DOHH2 (cell line): ENCODE results near the gene MARK4.
"Not testable (repeated sequence)": the region's sequence is repeated elsewhere in the genome, so short reads cannot be mapped to it uniquely, and the experiment has no call there.

ENCODE experiments used
- H3F3A ChIP-seq: fragments of 200-600 bp; sonication (generic), shearing (Covaris generic); 2 replicates; pipeline ENCODE4 v1.6.0; 2016; ENCODE audit warnings: antibody characterized with exemption, mild to moderate bottlenecking; ENCODE audit not compliant: control insufficient read depth, insufficient read depth
- H3K27ac ChIP-seq: fragments of 200-600 bp; sonication (generic); 2 replicates; pipeline ENCODE4 v1.5.1; 2014; ENCODE audit warnings: low read depth, mild to moderate bottlenecking, low read length, moderate library complexity
- H3K27me3 ChIP-seq: fragments of 200-600 bp; sonication (generic); 2 replicates; pipeline ENCODE4 v1.6.1; 2014; ENCODE audit warnings: mild to moderate bottlenecking, low read length, mixed read lengths; ENCODE audit not compliant: control insufficient read depth
- H3K36me3 ChIP-seq: fragments of 200-600 bp; sonication (generic); 2 replicates; pipeline ENCODE4 v1.6.1; 2014; ENCODE audit warnings: mild to moderate bottlenecking, low read length, moderate library complexity, mixed read lengths; ENCODE audit not compliant: control insufficient read depth
- H3K4me1 ChIP-seq: fragments of 200-600 bp; sonication (generic); 2 replicates; pipeline ENCODE4 v1.6.1; 2014; ENCODE audit warnings: mild to moderate bottlenecking, low read length, mixed read lengths; ENCODE audit not compliant: control insufficient read depth
- H3K4me2 ChIP-seq: fragments of 200-600 bp; sonication (generic); 2 replicates; pipeline ENCODE4 v1.6.0; 2014; ENCODE audit warnings: mild to moderate bottlenecking, low read length, moderate library complexity
- H3K4me3 ChIP-seq: fragments of 200-600 bp; sonication (generic); 2 replicates; pipeline ENCODE4 v1.5.1; 2014; ENCODE audit warnings: mild to moderate bottlenecking, low read length, mixed read lengths
- H3K79me2 ChIP-seq: fragments of 200-600 bp; sonication (generic); 2 replicates; pipeline ENCODE4 v1.6.1; 2014; ENCODE audit warnings: mild to moderate bottlenecking, low read length, mixed read lengths; ENCODE audit not compliant: control insufficient read depth
- H3K9me2 ChIP-seq: fragments of 200-600 bp; sonication (generic); replicated peaks from 2 replicates; pipeline ENCODE4 v1.6.1; 2014; ENCODE audit warnings: mild to moderate bottlenecking, low read length, mixed read lengths; ENCODE audit not compliant: control insufficient read depth
- H3K9me3 ChIP-seq: fragments of 200-600 bp; sonication (generic); 2 replicates; pipeline ENCODE4 v1.6.1; 2014; ENCODE audit warnings: antibody characterized with exemption, low read length, mixed read lengths; ENCODE audit not compliant: control insufficient read depth, insufficient read depth
- H4K20me1 ChIP-seq: fragments of 200-600 bp; sonication (generic); 2 replicates; pipeline ENCODE4 v1.6.0; 2014; ENCODE audit warnings: low read depth, mild to moderate bottlenecking, antibody characterized with exemption, low read length, moderate library complexity; ENCODE audit not compliant: control insufficient read depth, insufficient read depth
- CTCF ChIP-seq: fragments of 200-600 bp; sonication (generic); IDR thresholded peaks from one replicate; pipeline ENCODE4 v1.5.1; 2014; ENCODE audit warnings: antibody characterized with exemption, mild to moderate bottlenecking, low read depth, low read length; ENCODE audit not compliant: poor library complexity, severe bottlenecking
- EZH2phosphoT487 ChIP-seq: fragments of 200-600 bp; sonication (generic); IDR thresholded peaks from 2 replicates; pipeline ENCODE4 v1.6.1; 2017; ENCODE audit warnings: borderline replicate concordance, mild to moderate bottlenecking, antibody characterized with exemption, low read length, moderate library complexity, mixed read lengths

The MARK4 gene

GRCh38 chr19:45222724-45223123, 28.3 kb upstream of the MARK4 start:
- Histone ChIP-seq H3F3A (0 out of 2 replicates have a peak, but pooled peaks cover 2% of the 10 kb centered on the region), H3K4me3 (no peak overlapping the region), H3K9me3 (no peaks in the 10 kb centered on the region), H3K79me2 (no peaks in the 10 kb centered on the region), H4K20me1 (no peaks in the 10 kb centered on the region), H3K27me3 (peaks cover 15% of the 10 kb centered on the region), H3K27ac (no peak overlapping the region), H3K4me1 (no peaks in the 10 kb centered on the region), H3K4me2 (no peak overlapping the region), H3K9me2 (no peaks in the 10 kb centered on the region), H3K36me3 (no peaks in the 10 kb centered on the region)
- TF ChIP-seq CTCF = no peak
- no peak for TF ChIP-seq EZH2phosphoT487

DNA sequence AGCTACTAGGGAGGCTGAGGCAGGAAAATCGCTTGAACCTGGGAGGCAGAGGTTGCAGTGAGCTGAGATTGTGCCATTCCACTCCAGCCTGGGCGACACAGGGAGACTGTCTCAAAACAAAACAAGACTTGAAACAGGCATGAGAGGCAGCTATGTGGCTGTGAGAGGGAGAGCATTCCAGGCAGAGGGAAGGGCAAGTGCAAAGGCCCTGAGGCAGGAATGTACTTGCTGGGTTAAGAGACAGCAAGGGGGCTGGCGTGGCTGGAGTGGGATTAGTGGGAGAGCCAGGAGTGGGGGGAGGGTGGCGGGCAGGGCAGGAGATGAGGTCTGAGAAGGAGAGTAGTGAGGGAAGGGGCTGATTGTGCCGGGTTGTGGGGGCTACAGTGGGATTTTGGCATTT, 27.2 kb upstream of the MARK4 start:
- no peak for TF ChIP-seq EZH2phosphoT487
- TF ChIP-seq CTCF = no peak

DNA sequence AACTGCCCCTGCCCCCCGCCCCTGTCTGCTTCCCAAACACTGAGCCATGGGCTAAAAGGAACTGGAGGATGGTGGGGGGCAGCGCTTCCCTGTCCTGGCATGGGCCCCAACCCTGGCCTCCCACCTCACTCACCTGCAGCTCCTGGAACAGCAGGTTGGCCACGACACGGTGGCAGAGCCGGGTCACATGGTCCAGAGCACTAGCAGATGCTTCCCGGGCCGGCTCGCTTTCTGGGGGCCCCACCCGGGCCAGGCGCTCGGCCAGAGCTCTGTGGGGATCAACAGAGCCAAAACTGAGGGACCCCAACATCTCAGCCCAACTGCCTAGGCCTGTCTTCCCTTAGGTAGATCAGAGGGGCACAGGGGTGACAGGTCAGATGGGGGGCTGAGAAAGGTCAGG, 26.4 kb upstream of the MARK4 start:
- Histone ChIP-seq H3K27ac (no peak overlapping the region), H4K20me1 (no peaks in the 10 kb centered on the region), H3F3A (no peaks in the 10 kb centered on the region), H3K9me3 (no peaks in the 10 kb centered on the region), H3K4me2 (no peak overlapping the region), H3K27me3 (peaks cover 15% of the 10 kb centered on the region), H3K9me2 (no peaks in the 10 kb centered on the region), H3K4me1 (no peaks in the 10 kb centered on the region), H3K36me3 (no peaks in the 10 kb centered on the region), H3K79me2 (no peaks in the 10 kb centered on the region), H3K4me3 (no peak overlapping the region)
- no peak for TF ChIP-seq CTCF
- no peak for TF ChIP-seq EZH2phosphoT487

More for the DNA sequence above, 27.2 kb upstream of the MARK4 start:
- peaks cover 15% of the 10 kb centered on the region for H3K27me3 ChIP-seq
- no peaks in the 10 kb centered on the region for H3K9me3 ChIP-seq
- H3K9me2 ChIP-seq = no peaks in the 10 kb centered on the region
- H3K36me3 ChIP-seq = no peaks in the 10 kb centered on the region
- no peak overlapping the region for H3K4me2 ChIP-seq
- H3F3A ChIP-seq = 0 out of 2 replicates have a peak, but pooled peaks cover 2% of the 10 kb centered on the region
- H3K27ac ChIP-seq = no peak overlapping the region
- no peaks in the 10 kb centered on the region for H3K4me1 ChIP-seq
- H3K4me3 ChIP-seq = no peak overlapping the region
- no peaks in the 10 kb centered on the region for H3K79me2 ChIP-seq
- H4K20me1 ChIP-seq = no peaks in the 10 kb centered on the region

GRCh38 chr19:45229056-45229455, 22.0 kb upstream of the MARK4 start:
- H3K79me2 ChIP-seq, H3K9me2 ChIP-seq, H3K36me3 ChIP-seq, H3K4me1 ChIP-seq, H3F3A ChIP-seq, H4K20me1 ChIP-seq, H3K4me3 ChIP-seq, H3K27me3 ChIP-seq, H3K4me2 ChIP-seq, H3K9me3 ChIP-seq, H3K27ac ChIP-seq: not testable (repeated sequence)
